Neural cell (in vitro differentiated cells): ENCODE data around the gene SLFN11.

Experiments
- CTCF ChIP-seq: fragments of 450-650 bp; IDR thresholded peaks from 2 replicates; pipeline ENCODE4 v1.5.1; 2014; ENCODE audit warnings: antibody characterized with exemption, mild to moderate bottlenecking, moderate library complexity; ENCODE audit not compliant: poor library complexity, severe bottlenecking
- EZH2 ChIP-seq: fragments of 200-600, 300-800 bp; shearing (Covaris generic), sonication (generic); IDR thresholded peaks from 2 replicates; pipeline ENCODE4 v1.6.1; 2014; ENCODE audit warnings: antibody characterized with exemption, low read length, borderline replicate concordance, mild to moderate bottlenecking; ENCODE audit not compliant: insufficient read depth, poor library complexity, severe bottlenecking
- POLR2AphosphoS5 ChIP-seq: IDR thresholded peaks from 2 replicates; pipeline ENCODE4 v1.6.1; 2012
- TAF1 ChIP-seq: IDR thresholded peaks from 2 replicates; pipeline ENCODE4 v1.6.1; 2012; ENCODE audit warnings: low read depth

GRCh38 chr17:35345926-35346771 is 27.3 kb downstream of the SLFN11 start:
- TF ChIP-seq CTCF (no peak), EZH2 (no peak), POLR2AphosphoS5 (no peak), TAF1 (no peak)
